HG02938 (cell line): ENCODE measurements around the gene SOCS1.
"Not testable (repeated sequence)": the region's sequence is repeated elsewhere in the genome, so short reads cannot be mapped to it uniquely, and the experiment has no call there.

Experiments
- ATAC-seq: cut with Tn5 transposase; IDR thresholded peaks from one replicate; pipeline ENCODE4 v1.9.1; 2021; ENCODE audit warnings: mild to moderate bottlenecking, moderate library complexity; ENCODE audit not compliant: unreplicated experiment

SOCS1 gene

GRCh38 chr16:11231367-11231970 lies 24.5 kb downstream of the SOCS1 start:
- no peak for ATAC-seq

GRCh38 chr16:11229906-11230305 lies 26.1 kb downstream of the SOCS1 start:
- no peak for ATAC-seq

GRCh38 chr16:11229432-11229831 lies 26.6 kb downstream of the SOCS1 start:
- no peak for ATAC-seq

- ATAC-seq, result no peak
Measured at GRCh38 chr16:11225677-11226549, 30.1 kb downstream of the SOCS1 start.

- peak; percentile 90 for ATAC-seq
Measured at GRCh38 chr16:11224894-11225676, 30.9 kb downstream of the SOCS1 start.

- no peak for ATAC-seq
Measured at GRCh38 chr16:11224096-11224893, 31.7 kb downstream of the SOCS1 start.

GRCh38 chr16:11220507-11220906 lies 35.5 kb downstream of the SOCS1 start:
- ATAC-seq, result not testable (repeated sequence)

- ATAC-seq, result no peak
Measured at GRCh38 chr16:11219178-11219577, 36.8 kb downstream of the SOCS1 start.

- ATAC-seq, result no peak
Measured at GRCh38 chr16:11218604-11218962, 37.4 kb downstream of the SOCS1 start.

GRCh38 chr16:11217651-11218603 lies 38.1 kb downstream of the SOCS1 start:
- ATAC-seq, result no peak

- ATAC-seq, result no peak
Measured at GRCh38 chr16:11215935-11216556, 40.0 kb downstream of the SOCS1 start.

GRCh38 chr16:11213799-11214198 lies 42.2 kb downstream of the SOCS1 start:
- no peak for ATAC-seq

GRCh38 chr16:11213373-11213772 lies 42.6 kb downstream of the SOCS1 start:
- ATAC-seq, result no peak

- ATAC-seq, result no peak
Measured at GRCh38 chr16:11212798-11213196, 43.2 kb downstream of the SOCS1 start.

GRCh38 chr16:11211977-11212797 lies 43.8 kb downstream of the SOCS1 start:
- no peak for ATAC-seq

- no peak for ATAC-seq
Measured at GRCh38 chr16:11211061-11211976, 44.7 kb downstream of the SOCS1 start.

GRCh38 chr16:11210260-11210659 lies 45.7 kb downstream of the SOCS1 start:
- ATAC-seq, result no peak
